Nucleus accumbens (tissue), 56 donors: Measurements from ENCODE around the gene SAXO1.

Experiments used
- DNase-seq, 56 donors: peaks; one replicate each; lab custom pipeline; 2025; lab: John Stamatoyannopoulos, UW

The SAXO1 gene

DNA sequence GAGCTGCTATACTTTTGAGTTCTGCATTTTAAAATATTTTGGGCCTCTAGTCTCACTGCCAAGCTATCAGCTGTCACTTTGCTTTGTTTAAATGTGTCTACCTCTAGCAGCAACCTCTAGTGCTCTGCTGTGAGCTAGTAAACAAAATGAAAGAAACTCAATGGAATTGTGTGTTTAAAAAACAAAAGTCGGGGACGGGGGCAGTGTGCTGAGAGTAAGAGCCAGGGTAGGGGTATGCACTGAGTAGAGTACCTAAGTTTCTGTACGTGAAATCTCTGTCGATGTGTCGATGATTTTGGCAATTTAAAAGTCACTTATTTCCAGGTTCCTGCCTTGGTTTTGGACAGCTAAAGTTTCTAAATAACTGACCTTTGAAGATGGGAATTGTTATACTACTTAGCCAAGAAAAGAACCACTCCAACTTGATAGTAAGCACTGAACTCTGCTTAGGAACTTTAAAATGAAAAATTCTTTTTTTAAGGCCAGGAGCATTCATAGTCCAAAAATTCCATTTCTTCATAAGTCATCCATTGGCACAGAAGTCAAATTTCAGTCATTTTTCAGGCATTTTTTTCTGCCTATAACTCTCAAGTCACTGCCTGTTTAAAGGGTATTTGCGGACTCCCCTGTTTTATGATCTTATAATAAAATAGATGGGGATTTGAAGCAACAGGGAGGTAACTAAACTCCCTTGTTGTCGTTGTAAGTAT is 111.5 kb downstream of the SAXO1 start:
- DNase-seq: no peak

DNA sequence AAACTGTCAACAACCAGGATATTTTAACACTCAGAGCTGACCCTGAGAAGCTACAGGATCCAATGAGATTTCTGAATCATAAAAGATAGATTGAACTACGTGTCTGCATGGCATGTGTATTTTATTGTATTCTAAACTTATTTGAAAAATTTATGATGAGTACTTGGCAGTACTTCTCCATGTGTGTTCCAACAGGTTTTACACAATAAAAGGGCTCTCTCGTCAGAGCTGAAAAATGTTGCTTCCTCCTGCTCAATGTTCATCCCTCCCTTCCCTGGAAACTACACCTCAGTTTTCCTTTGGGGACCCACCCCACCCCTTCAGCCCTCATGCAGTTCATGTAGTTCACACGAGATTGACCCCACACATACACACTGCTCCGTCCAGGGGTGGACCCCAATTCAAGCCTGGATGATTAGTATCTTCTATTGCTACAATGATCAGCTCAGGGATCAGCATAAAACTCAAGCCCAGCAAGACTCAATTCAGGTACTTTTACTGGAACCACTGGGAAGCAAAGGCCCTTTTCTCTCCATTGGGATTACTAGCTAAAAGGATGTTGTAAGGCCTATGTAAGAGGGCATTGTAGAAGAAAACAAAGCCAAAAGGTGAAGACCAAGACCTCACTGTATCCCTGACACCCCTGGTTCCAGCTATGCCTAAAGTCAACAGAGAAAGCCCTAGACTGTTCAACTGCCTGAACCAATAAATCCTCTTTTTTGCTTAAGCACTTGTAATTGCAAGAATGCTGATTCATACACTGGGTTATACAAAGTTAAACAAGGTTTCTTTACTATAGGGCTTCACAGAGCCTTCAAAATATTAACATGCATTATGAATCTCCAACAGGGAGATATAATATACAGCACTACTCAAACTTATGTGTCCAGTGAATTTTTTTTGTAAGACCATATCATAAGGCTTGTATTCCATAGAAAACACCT is 112.6 kb downstream of the SAXO1 start:
- DNase-seq: no peak

DNA sequence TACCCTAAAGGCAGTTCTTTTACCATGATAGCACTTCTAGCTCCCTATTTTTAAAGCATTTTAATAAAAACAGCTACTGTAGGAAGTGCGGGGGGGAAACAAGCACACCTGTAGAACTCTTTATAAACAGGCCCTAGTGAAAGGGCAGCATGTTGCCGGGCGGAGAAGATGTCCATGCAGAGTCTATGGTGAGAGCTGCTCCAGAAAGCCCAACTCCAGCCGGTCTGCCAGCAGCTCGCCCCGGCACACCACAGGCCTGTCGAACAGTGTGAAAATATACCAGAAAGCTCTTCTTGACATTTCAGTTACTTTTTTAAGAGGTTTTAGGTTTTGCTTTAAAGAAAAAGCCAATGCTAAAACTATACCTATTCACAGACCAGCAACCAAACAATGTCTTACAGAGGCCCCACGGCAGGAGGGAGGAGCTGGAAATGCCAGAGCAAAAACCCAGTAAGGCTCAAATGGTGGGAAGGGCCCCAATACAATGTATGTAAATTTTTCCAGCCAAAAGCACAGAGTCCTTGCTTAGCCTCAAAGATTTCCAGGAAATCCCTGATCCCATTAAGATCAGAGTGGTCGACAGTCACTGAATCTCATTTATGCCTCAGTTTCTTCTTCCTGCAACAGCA is 121.2 kb downstream of the SAXO1 start:
- DNase-seq: no peak

DNA sequence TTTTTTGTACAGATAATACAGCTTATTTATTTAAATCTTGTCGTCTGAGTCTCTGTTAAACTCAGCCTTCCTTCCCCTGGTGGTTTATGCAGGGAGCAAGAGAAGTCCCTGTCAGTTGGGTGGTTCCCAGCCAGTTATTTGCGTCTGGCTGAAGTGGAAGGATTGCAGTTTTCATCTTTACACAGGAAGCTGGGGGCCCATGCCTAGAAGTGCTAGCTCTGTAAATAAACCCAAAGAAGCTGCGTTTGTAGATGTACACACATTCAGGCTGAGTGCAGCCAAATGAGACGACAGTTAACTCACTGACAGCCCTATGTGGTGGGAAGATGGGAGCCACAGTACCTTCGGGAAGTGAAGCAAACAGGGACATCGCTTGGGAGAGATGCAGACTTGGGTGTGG is 122.1 kb downstream of the SAXO1 start:
- DNase-seq: no peak

DNA sequence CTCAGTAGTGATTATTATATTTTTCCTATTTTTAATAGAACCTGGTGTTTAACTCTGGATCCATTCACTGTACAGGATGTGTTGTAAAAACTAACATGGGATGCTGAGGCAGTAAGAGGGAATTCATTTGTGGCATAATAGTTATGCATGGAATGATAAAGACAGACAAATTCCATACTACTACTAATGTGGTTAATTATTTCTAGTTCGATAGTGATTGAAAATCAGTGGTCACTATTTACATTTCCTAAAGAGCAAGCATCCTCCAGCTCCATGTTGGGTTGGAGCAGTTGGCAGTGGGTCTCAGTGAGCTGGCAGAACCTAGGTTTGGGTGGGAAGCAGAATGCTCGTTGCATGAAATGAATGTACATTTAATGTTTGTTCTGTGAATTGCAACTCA is 122.6 kb downstream of the SAXO1 start:
- no peak for DNase-seq

DNA sequence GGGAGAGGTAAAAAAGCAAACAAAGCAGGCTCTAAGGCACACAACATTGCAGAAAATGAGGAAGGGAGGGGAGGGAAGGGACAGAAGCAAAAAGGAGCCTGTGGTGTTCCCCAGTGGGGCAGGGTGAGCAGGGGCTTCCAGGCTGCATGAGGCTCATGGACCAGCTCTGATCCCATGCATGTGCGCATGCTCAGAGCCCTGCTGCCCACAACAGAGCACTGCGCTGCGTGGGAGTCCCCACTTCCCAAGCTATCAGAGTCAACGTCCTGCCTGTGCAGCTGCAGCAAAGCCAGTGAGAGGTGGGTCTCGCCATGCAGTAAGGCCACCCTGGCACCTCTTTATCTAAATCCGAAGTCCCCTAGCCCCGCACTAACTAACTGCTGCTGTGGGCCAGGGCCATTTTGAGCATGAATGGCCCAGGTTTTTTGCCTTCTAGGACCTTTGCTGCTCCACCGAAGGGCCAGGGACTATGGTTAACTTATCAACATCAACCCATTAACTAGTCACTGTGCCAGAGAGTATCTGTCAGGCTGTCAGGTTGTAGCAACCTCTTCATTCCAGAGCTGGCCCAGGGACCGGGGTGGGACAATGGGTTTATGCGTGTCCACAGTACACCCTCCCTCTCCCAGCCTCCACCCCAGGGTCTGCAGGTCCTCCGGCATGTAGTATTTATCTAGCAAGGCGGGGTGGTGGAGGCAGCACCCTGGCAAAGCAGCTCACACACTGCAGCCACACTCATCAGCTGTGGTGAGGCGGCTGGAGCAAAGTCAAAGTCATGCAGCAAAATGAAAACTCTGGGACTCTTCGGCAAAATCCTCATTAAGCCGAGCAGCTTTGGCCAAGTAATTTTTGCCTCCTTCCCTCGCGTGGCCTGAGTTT is 123.6 kb downstream of the SAXO1 start:
- no peak for DNase-seq

DNA sequence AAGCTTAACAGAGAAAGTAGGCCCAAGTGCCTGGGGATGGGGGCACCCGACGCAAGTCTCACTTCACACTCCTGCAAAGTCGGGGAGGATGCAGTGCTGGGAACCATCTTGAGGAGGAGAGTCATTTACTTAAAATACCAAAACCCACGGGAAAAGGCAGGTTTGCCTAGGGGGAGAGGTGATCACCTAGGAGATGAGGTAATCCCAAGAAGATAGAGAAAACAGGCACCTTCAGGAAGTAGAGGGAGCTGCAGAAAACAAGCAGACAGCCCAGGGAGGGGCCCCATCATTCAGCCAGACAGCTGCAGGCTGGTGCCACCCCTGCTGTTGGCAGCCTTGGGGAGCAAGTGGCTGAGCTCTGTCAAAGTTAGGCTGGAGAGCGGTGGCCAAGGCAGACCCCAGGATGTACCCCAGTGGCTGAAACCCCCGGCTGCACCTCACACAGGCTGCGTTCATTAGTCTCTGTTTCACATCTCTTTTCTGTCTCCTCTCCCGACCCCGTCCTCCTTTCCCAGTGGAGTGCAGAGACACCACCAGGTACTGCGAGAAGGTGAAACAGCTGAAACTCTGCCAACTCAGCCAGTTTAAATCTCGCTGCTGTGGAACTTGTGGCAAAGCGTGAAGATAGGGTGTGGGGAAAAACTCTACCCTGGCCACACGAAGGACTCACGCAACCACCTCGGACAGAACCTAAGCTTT is 124.9 kb downstream of the SAXO1 start:
- no peak for DNase-seq

DNA sequence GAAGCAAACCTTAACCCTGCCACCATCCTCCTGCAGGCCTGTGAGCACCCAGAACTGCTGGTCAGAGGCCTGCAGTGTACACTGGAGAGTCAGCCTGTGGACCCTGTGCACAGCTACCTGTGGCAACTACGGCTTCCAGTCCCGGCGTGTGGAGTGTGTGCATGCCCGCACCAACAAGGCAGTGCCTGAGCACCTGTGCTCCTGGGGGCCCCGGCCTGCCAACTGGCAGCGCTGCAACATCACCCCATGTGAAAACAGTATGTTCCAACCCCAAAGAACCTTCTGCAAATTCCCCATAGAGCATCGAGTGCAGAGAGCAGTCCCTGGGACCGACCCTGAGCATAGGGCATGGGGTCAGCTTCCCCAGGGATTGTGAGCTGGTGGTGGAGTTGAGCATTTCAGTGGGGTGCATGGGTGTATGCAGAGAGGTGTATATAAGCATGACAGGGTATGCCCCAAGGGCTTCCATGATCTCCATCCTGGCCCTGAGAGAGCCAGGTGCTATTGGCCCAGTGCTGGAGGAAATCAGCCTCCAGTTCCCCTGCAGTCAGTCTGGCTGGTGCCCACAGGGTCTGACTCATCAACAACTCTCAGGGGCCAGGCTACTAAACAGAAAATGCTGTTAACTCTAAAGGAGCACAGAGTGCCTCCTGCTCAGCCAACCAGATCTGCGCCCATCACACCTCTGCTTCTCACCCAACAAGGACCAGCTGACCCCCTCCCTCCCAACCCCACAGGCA is 126.2 kb downstream of the SAXO1 start:
- no peak for DNase-seq

DNA sequence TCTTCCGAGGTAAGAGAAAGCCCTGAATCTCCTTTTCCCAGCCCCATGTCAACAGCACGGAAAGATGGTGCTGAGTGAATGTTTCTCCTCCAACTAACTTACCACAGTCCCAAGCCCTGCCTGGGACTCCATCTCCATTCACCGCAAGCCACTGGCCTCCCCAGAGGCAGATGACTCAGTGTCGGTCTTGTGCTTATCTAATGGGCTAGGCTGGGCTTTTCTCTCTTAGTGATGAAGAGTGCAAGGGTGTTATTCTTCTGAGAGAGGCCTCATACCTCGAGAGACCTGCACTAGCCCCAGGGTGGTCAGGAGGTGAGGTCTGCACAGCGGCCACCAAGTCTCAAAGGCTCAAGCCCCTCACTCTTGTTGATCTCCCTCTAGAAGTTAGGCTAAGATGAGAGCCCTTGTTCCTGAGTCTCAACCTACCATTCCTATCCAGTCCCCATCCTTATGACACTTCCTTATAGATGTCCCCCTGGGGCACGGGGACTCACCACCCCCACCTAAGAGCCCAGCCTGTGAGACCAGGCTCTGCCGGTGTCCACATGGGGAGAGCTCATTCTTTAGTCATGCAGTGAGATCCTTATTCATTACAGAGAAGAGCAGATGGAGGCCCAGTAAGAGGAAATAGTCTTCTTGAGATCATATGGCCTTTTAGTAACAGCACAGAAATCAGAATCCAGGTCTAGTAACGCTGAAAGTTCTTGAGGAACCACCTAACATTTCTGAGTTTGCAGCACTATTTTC is 127.0 kb downstream of the SAXO1 start:
- no peak for DNase-seq

DNA sequence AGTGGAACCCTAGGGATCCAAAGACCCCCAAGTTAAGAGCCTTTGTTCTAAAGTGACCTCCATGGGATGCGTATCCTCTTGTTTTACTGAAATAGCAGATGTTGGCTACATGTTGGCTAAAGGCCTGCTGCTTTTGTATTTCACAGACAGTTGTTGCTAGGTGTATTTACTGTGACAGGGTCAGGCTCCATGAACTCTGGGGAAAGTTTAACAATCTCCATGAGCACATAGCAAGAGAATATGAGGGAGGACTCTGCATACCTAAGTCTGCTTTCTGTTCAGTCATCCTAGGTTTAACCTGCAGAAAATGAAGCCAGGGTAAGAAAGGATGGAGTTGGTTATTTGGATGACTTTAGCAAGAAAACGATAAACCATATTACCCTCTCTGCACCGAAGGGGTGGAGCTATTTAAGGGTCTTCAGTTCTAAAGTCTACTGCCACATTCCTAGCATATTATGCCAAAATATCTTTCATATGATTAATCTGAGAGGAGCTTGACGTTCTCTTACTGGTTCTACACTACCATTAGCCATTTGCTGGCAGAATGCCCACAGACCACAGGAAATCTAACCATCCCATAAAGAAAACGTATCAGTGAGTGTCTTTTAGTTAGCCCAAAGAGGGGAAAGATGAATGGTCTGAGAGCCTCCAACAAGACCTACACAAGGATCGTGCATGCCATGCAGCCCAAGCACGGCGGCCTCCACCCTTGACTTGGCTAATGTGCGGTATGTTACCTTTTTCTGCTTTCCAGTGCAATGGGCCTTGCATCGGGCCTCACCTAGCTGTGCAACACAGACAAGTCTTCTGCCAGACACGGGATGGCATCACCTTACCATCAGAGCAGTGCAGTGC is 127.8 kb downstream of the SAXO1 start:
- DNase-seq: no peak

DNA sequence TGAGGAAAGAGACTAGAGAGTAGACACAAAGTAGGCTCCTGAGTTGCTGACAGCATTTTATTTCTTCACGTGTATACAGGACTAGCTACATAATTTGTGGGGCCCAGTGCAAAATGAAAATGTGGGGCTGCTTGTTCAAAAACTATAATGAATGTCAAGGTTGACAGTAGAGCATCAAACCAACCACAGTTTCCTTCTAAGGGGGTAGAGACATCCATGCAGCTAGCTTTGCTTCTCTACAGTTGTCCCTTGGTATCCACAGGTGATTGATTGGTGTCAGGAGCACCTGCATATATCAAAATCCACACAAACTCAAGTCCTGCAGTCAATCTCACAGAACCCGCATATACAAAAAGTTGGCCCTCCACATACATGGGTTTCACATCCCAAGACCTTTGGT is 129.6 kb downstream of the SAXO1 start:
- DNase-seq: no peak

DNA sequence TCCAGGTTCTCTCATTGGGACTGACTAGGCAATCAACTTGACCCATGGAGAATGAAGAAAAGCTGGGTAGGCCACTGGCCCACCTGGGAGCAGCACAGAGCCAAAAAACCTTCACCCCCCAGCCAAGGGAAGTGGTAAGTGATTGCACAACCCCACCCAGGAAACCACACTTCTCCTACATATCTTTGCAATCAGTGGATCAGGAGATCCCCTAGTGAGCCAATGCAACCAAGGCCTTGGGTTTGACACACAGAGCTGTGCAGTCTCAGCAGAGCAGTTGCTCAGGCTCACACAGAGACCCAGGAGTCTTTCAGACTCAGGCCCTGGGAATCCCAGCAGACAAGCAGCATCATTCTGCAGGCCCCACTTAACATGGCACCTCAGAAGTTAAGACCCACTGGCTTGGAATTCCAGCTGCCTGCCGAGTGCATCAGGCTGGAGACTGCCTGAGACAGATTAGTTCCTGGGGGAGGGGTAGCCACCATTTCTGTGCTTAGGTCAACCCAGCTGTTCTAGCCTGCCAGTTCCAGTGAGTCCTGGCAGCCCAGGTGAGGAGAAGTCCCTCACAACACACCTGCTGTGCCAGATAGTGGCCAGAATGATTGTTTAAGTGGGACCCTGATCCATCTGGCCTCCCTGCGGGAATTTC is 136.4 kb downstream of the SAXO1 start:
- DNase-seq: no peak

DNA sequence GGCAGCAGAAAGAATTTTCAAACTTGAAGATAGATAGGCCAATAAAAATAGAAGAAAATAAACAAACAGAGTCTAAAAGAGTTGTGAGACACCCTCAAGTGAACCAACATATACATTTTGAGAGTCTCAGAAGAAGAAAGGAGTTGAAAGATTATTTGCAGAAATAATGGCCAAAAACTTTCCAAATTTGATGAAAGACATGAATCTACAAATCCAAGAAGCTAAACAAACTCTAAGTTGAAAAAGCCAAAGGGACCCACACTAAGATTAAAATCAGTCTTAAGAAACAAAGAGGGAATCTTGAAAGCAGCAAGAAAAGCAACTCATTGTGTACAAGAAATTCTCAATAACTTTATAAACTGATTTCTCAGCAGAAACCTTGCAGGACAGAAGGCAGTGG is 137.0 kb downstream of the SAXO1 start:
- no peak for DNase-seq

DNA sequence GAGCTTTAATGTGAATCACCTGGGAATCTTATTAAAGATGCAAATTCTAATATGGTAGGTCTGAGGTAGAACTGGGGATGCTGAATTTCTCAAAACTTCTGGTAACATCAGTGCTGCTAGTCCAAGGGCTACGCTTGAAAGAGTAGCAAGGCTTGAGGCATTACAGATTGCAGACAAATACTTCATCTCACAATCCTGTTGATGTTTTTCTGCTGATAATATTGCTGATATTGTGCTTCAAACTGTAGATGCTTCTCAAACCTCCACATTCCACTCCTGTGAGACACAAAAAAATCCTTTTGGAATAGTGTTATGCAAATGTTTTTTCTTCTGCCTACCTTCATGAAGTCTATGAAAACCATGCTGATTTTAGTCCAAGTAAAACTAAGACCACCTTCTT is 139.5 kb downstream of the SAXO1 start:
- DNase-seq: no peak

DNA sequence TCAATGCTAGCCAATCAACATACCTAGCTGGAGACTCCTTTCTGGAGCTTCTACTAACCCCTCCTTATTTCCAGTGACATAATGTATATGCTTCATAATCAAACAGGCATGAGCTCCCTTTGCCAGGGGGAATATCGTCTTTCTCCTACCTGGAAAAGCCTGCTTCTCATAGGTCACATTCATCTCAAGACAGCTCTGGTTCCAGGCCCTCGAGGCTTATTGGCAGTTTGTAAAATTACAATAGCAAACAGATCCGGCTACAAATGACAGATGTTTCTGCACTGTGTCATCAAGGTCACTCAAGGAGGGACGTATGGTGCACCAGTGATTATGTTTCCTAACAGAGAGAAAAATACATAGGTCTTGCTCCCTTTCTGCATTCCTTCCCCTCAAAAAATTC is 140.0 kb downstream of the SAXO1 start:
- no peak for DNase-seq

DNA sequence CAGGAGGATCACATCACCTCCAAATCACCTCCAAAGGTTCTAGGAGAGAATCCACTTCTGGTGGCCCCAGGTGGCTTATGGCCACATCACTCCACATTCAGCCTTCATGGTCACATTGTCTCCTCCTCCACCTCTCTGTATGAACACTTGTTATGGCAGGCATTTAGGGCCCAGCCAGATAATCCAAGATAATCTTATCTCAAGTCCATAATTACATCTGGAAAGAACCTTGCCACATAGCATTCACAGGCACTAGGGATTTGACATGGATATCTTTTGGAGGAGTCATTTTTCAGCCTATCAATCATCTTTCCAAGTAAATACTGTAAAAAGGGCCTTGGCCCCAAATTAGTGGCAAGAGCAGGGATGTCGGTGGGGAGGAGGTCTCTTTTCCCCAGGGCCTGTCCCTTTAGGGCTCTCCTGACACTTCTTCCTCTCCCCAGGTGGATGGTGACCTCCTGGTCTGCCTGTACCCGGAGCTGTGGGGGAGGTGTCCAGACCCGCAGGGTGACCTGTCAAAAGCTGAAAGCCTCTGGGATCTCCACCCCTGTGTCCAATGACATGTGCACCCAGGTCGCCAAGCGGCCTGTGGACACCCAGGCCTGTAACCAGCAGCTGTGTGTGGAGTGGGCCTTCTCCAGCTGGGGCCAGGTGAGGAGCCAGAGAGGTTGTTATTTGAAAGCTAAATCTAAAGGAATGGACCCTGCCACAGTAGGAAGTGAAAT is 140.9 kb downstream of the SAXO1 start:
- DNase-seq: no peak
